Measurements from ENCODE around the gene SLC34A1.

- TF ChIP-seq CTCF (IDR thresholded peaks at IDR 0.05) (no peak), POLR2AphosphoS5 (IDR thresholded peaks at IDR 0.05) (no peak), POLR2A (IDR thresholded peaks at IDR 0.05; ENCODE audit: low read depth) (no peak), EP300 (IDR thresholded peaks at IDR 0.05) (no peak)
These were observed 19.9 kb upstream of the SLC34A1 start for GRCh38 chr5:177364159-177364962.

All from esophagus muscularis mucosa (tissue), 4 donors.